Body of pancreas (tissue), 4 donors: Measurements from ENCODE around the gene ICOSLG. TPM values are rescaled to one million over a fixed set of nuclear protein-coding genes. Genes with fewer than 3 reads are reported as not detected.

Experiments used
- ATAC-seq: fragments of 150-250 bp; one replicate; pipeline ENCODE4 v1.9.1; 2016
- DNase-seq, 4 donors: peaks; one replicate each; pipeline ENCODE4 v3.0.0-alpha.2; 2019
- H3K27ac ChIP-seq, 4 donors: fragments of 200-600 bp; sonication (generic); 1 replicate in 3 of 4; 2 replicates in 1 of 4; pipeline versions ENCODE4 v1.5.1 to v1.6.1; 2016 to 2019; ENCODE audit warnings: mild to moderate bottlenecking in 1 of 4, mixed read lengths in 1 of 4, moderate library complexity in 1 of 4
- H3K27me3 ChIP-seq, 2 donors: fragments of 200-600 bp; sonication (generic); one replicate each; pipeline ENCODE4 v1.6.0; 2016; ENCODE audit warnings: mild to moderate bottlenecking in 1 of 2
- H3K36me3 ChIP-seq, 2 donors: fragments of 200-600 bp; sonication (generic); replicated peaks in 1 of 2; 2 replicates each; pipeline ENCODE4 v1.5.1; 2016; ENCODE audit warnings: low read depth in 2 of 2; ENCODE audit not compliant: insufficient read depth in 1 of 2
- H3K4me1 ChIP-seq: fragments of 200-600 bp; sonication (generic); one replicate; pipeline ENCODE4 v1.6.0; 2016
- H3K4me3 ChIP-seq, 2 donors: fragments of 200-600 bp; sonication (generic); 1 replicate in 1 of 2; 2 replicates in 1 of 2; pipeline ENCODE4 v1.5.1; 2016 to 2019
- H3K9me3 ChIP-seq, 3 donors: fragments of 200-600 bp; sonication (generic); 1 replicate in 2 of 3; 2 replicates in 1 of 3; pipeline ENCODE4 v1.5.1; 2016
- CTCF ChIP-seq, 7 experiments: fragments of 450-650 bp in 4 of 7; fragments of 200-600 bp in 3 of 7; sonication (generic) in 3 of 7; IDR thresholded peaks; one replicate each; pipeline ENCODE4 v1.5.1; 2016 to 2019; ENCODE audit warnings: antibody characterized with exemption in 7 of 7
- POLR2A ChIP-seq, 3 donors: fragments of 450-650 bp; IDR thresholded peaks; one replicate each; pipeline ENCODE4 v1.6.1; 2016; ENCODE audit warnings: antibody characterized with exemption in 3 of 3, mild to moderate bottlenecking in 2 of 3
- WGBS, 2 donors: methylation state at CpG; one replicate each; pipeline ENCODE4 v1.1.5; 2017; 5-methylcytosine and 5-hydroxymethylcytosine counted together
- intact Hi-C: fragments of 100-400 bp; cut with DNase I; formaldehyde crosslinking; loops from one replicate; pipeline ENCODE4 v1.15.1; 2023
- total RNA-seq, 2 donors: library from RNA; depleted of rRNA; stranded (reverse); fragments of >200 nt; gene quantifications; one replicate each; pipeline ENCODE4 v1.1.0, GENCODE V29; 2016

ICOSLG gene
- total RNA-seq, 2 donors from 2014 or later, result 1.6 to 2.0 TPM

- 75 to 76% methylated on average over 16 to 18 of the region's 18 CpGs for WGBS, 2 donors
- intact Hi-C loops, result no loop called here
- ATAC-seq, result no peak
- Histone ChIP-seq H3K4me3 (no peak overlapping the region), H3K9me3 (no peaks in the 10 kb centered on the region), H3K4me1 (no peaks in the 10 kb centered on the region), H3K36me3 (no peaks in the 10 kb centered on the region), H3K27me3 (no peaks in the 10 kb centered on the region), H3K27ac (no peak overlapping the region)
- DNase-seq, result no peak
- TF ChIP-seq CTCF (IDR thresholded peaks at IDR 0.05) (no peak), POLR2A (IDR thresholded peaks at IDR 0.05) (no peak)
These were observed 31.0 kb upstream of the ICOSLG start for GRCh38 chr21:44271558-44272283.

- WGBS, 2 donors, result 73% methylated on average over 8 of the region's 8 CpGs
These were observed 28.3 kb upstream of the ICOSLG start for GRCh38 chr21:44269090-44269489.

GRCh38 chr21:44267655-44268142 is 27.0 kb upstream of the ICOSLG start:
- Histone ChIP-seq H3K9me3 (no peaks in the 10 kb centered on the region), H3K27ac (no peak overlapping the region), H3K27me3 (no peaks in the 10 kb centered on the region), H3K4me1 (no peaks in the 10 kb centered on the region), H3K36me3 (no peaks in the 10 kb centered on the region), H3K4me3 (no peak overlapping the region)
- intact Hi-C loops, result loop anchor here (10.0 kb wide), 1 partner anchor 47 kb away; no protein-coding TSS in a partner anchor
- DNase-seq (peak in 2 of 4 donors; percentile 9 to 17), ATAC-seq (no peak)
- WGBS, 2 donors, result 50 to 64% methylated on average over 15 to 19 of the region's 19 CpGs
- no peak for TF ChIP-seq POLR2A (IDR thresholded peaks at IDR 0.05)
- peak in 2 of 7 experiments; percentile 2 to 12 for TF ChIP-seq CTCF (IDR thresholded peaks at IDR 0.05)

More at GRCh38 chr21:44269090-44269489, 28.3 kb upstream of the ICOSLG start:
- no peaks in the 10 kb centered on the region for H3K36me3 ChIP-seq
- H3K9me3 ChIP-seq, result no peaks in the 10 kb centered on the region
- DNase-seq (no peak), ATAC-seq (no peak)
- no peak overlapping the region for H3K4me3 ChIP-seq
- H3K27me3 ChIP-seq, result no peaks in the 10 kb centered on the region
- H3K4me1 ChIP-seq, result no peaks in the 10 kb centered on the region
- intact Hi-C loops, result loop anchor here (10.0 kb wide), 1 partner anchor 46 kb away; no protein-coding TSS in a partner anchor
- TF ChIP-seq POLR2A (IDR thresholded peaks at IDR 0.05) (no peak), CTCF (IDR thresholded peaks at IDR 0.05) (no peak)
- H3K27ac ChIP-seq, result no peak overlapping the region

DNA sequence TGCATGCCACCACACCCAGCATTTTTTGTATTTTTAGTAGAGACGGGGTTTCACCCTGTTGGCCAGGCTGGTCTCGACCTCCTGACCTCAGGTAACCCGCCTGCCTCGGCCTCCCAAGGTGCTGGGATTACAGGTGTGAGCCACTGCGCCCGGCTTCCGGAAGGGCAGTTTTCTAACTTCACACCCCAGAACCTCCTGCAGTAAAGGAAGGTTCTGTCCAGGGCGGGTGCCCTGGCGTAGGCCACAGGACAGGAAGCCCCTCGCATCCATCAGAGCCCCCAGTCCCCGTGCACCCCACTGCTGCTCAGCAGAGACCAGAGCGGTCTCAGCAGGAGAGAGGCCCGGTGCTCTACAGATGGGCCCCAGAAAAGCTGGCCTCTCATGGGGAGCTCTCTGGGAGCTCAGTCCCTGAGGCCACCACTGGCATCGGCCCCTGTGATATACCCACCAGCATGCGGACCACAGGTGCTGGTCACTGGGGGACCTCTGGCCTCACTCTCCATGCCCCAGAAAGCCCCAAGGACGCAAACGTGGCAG is 25.1 kb upstream of the ICOSLG start:
- H3K27me3 ChIP-seq, result no peaks in the 10 kb centered on the region
- TF ChIP-seq CTCF (IDR thresholded peaks at IDR 0.05), result no peak
- no peak for TF ChIP-seq POLR2A (IDR thresholded peaks at IDR 0.05)
- H3K4me1 ChIP-seq, result no peaks in the 10 kb centered on the region
- WGBS, 2 donors, result 75 to 77% methylated on average over 11 to 17 of the region's 17 CpGs
- ATAC-seq (peak; percentile 12), DNase-seq (no peak)
- no peak overlapping the region for H3K4me3 ChIP-seq
- intact Hi-C loops, result loop anchor here (10.0 kb wide), 1 partner anchor 49 kb away; no protein-coding TSS in a partner anchor
- H3K36me3 ChIP-seq, result no peaks in the 10 kb centered on the region
- H3K27ac ChIP-seq, result no peak overlapping the region
- H3K9me3 ChIP-seq, result no peaks in the 10 kb centered on the region
